ENCODE results near the gene POC1A. TPM values are rescaled to one million over a fixed set of nuclear protein-coding genes. Genes with fewer than 3 reads are reported as not detected.

The POC1A gene
- total and polyA plus RNA-seq, 2 donors (not counting 3 experiments of a cell fraction or from before 2014, with no cell fraction given): 14.8 to 19.4 TPM

DNA sequence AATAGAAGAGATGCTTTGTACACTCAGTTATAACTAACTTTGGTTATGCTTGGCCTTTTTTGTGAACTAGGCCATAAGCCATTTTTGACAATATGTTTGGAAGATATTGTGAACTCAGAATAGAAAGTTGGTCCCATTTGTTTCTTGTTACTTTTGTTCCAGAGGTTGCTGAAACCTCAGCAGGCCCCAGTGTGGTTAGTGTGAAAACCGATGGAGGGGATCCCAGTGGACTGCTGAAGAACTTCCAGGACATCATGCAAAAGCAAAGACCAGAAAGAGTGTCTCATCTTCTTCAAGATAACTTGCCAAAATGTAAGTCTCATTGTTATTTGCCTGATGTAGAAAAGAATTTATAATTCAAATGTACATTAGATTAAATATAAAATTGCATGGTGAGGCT, 49.5 kb upstream of the POC1A start:
- no peaks in the 10 kb centered on the region for H3K27me3 ChIP-seq (ENCODE audit: control insufficient read depth in 2 of 2, insufficient read depth in 2 of 2, low read length in 2 of 2)
- ChIA-PET POLR2A (no interaction called here), CTCF (interaction anchor here (1.1 to 1.7 kb wide), 2 partner anchors 17 to 202 kb away, joined by 4 to 5 read pairs; no protein-coding TSS in a partner anchor)
- H3K4me2 ChIP-seq (ENCODE audit: insufficient read depth, low read length): no peak overlapping the region
- H3K9me1 ChIP-seq (replicated peaks; ENCODE audit: control insufficient read depth, extremely low read depth, insufficient read depth, low read length): no peaks in the 10 kb centered on the region
- H3K4me1 ChIP-seq (ENCODE audit: control insufficient read depth, extremely low read depth, insufficient read depth, low read length): peaks cover 9% of the 10 kb centered on the region
- no TSS peak for BruUV-seq (replicated peaks)
- H3K9ac ChIP-seq (replicated peaks; ENCODE audit: extremely low read depth, insufficient read depth, low read length): no peak overlapping the region
- FAIRE-seq (no peak), DNase-seq (ENCODE audit: low read depth, low spot score) (no peak)
- H2AFZ ChIP-seq (ENCODE audit: low read depth, low read length): no peak overlapping the region
- intact Hi-C loops (cut with micrococcal nuclease): no loop called here
- H3K4me3 ChIP-seq (replicated peaks in 1 of 3; ENCODE audit: insufficient read depth in 1 of 3, low read depth in 1 of 3, low read length in 3 of 3): no peak overlapping the region
- peaks cover 36 to 46% of the 10 kb centered on the region in 2 experiments for H3K36me3 ChIP-seq (ENCODE audit: control insufficient read depth in 2 of 2, extremely low read depth in 1 of 2, insufficient read depth in 2 of 2, low read length in 2 of 2)
- H3K9me3 ChIP-seq (replicated peaks; ENCODE audit: control insufficient read depth, insufficient read depth, low read length): no peaks in the 10 kb centered on the region
- H3K79me2 ChIP-seq (ENCODE audit: control insufficient read depth, insufficient read depth, low read length): peaks cover 8% of the 10 kb centered on the region
- no peak overlapping the region for H3K27ac ChIP-seq (ENCODE audit: insufficient read depth, low read depth, low read length)
- H4K20me1 ChIP-seq (replicated peaks; ENCODE audit: control insufficient read depth, extremely low read depth, insufficient read depth, low read length): no peaks in the 10 kb centered on the region
- TF ChIP-seq CTCF (IDR thresholded peaks at IDR 0.05; ENCODE audit: extremely low read depth in 1 of 2, insufficient read depth in 1 of 2, low read depth in 1 of 2, low read length in 2 of 2): no peak
- TF ChIP-seq, protein P1, sequence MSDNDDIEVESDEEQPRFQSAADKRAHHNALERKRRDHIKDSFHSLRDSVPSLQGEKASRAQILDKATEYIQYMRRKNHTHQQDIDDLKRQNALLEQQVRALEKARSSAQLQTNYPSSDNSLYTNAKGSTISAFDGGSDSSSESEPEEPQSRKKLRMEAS (IDR thresholded peaks at IDR 0.05; ENCODE audit: insufficient read depth, insufficient read length): no peak
- no peak for TF ChIP-seq MYC (IDR thresholded peaks at IDR 0.05; ENCODE audit: low read depth, low read length)
- no peak for TF ChIP-seq FOS (IDR thresholded peaks at IDR 0.05; ENCODE audit: borderline replicate concordance, insufficient read depth, low read length)
- TF ChIP-seq JUN (IDR thresholded peaks at IDR 0.05; ENCODE audit: borderline replicate concordance, insufficient read depth, insufficient read length, low read depth): no peak
- no peak for TF ChIP-seq EZH2 (IDR thresholded peaks at IDR 0.05; ENCODE audit: borderline replicate concordance, low read depth, low read length, severe bottlenecking)
- no peak for TF ChIP-seq GATA2 (IDR thresholded peaks at IDR 0.05; ENCODE audit: insufficient read depth, insufficient read length, low read depth, low read length)
- TF ChIP-seq POLR2A (IDR thresholded peaks at IDR 0.05; ENCODE audit: low read depth, low read length): no peak
- no peak for TF ChIP-seq POLR2AphosphoS5 (IDR thresholded peaks at IDR 0.05; ENCODE audit: insufficient read depth, low read depth, low read length)
- dilution Hi-C loops (cut with MboI; ENCODE audit: extremely low pct_ligation_motif_present, low sequenced_read_pairs): no loop called here

All from endothelial cell of umbilical vein (primary cell).